Measurements from ENCODE around the gene GUCY1B1.

Gene GUCY1B1

DNA sequence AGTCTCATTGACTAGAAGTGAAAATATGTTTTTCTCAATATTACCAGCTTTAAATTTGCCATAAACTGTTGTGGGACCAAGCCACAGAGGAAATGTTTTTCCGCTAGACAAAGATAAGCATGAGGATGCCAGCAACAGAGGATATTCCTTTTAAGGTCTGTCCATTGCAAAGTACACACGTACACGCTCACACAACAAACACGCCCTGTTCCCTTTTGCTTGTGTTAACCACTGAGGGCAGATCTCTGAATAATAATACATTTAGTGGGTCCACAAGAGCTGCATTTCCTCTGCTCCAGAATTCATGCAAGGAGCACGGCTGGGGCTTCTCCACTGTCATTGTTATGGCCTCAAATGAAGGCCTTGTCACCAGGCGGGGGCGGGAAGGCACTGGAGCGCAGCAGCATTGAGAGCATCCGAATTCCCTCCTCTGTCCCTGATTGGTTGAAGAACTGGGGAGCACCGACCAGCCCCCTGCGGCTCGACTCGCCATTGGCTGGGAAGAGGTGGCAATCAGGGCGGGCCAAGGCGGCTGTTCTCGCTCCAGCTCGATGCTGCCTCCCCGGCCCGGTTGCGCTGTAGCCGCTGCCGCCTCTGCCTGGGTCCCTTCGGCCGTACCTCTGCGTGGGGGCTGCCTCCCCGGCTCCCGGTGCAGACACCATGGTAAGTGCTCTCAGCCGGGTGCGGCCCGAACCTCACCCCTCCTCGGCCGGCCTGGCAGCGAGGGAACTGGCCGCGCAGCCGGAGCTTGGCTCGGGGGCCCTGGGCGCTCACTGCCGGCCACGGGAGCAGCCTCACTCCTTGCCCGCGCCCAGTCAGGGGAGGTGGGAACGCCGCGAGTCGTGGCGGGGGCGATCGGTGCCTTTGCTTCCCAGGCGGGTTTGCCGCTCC, at the start of gene GUCY1B1:
Gene GUCY1B1, plus strand, starts transcription at position 541 of the 891 bp plus-strand sequence. Its CDS starts 120 bp downstream, at position 661.
- DNase-seq: peak; percentile 70 to 97 (median 94)

GRCh38 chr4:155709918-155710317, 48.9 kb upstream of the GUCY1B1 start:
- no peak for DNase-seq

DNA sequence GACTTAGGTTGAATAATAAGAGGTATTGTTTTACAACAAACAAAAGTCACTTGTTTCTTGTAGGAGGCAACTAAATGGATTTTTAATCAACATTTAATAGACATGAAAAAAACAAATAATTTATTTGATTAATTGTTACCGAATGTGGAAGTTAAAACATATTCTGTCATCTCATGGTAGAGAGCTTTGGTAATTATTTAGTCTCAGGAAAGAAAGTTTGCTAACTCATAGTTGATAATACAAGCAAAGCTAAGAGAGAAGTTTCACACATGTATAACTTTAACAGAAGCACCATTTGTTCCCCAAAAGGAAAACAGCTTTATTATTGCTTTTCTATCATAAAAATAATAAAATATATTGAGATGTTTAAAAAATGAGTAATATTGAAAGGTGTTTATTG, 47.3 kb upstream of the GUCY1B1 start:
- no peak for DNase-seq

DNA sequence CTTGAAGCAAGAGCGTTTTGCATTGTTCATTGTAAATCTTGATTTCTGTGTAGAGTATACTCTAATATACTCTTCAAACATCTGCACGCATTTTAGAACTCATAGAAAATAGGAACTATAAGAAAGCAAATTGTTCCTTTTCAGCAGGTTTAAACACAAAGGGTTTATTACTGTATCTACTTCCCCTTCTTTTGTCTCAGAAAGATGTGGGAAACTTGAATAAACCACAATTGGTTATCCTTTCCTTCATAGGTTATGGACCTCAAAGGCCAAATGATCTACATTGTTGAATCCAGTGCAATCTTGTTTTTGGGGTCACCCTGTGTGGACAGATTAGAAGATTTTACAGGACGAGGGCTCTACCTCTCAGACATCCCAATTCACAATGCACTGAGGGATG, 46.0 kb upstream of the GUCY1B1 start:
- DNase-seq: no peak

GRCh38 chr4:155713911-155714310, 44.9 kb upstream of the GUCY1B1 start:
- no peak for DNase-seq

DNA sequence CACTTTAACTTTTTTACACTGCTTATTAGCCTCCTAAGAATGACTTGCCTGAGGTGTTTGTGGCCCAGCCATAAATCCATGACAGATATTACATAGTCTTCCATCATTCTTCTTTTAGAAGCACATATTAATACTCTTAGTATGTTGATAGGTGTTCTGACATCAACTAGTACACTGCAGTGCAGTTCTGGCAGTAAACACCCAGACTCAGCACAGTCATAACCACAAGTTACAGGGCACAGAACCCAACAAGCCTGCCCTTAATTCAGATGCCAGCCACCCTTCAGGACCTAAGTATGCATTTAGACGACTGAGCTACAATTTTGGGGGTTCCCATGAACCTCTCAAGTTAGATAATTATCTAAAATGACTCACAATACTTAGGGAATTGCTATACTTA, 36.5 kb upstream of the GUCY1B1 start:
- DNase-seq: no peak

DNA sequence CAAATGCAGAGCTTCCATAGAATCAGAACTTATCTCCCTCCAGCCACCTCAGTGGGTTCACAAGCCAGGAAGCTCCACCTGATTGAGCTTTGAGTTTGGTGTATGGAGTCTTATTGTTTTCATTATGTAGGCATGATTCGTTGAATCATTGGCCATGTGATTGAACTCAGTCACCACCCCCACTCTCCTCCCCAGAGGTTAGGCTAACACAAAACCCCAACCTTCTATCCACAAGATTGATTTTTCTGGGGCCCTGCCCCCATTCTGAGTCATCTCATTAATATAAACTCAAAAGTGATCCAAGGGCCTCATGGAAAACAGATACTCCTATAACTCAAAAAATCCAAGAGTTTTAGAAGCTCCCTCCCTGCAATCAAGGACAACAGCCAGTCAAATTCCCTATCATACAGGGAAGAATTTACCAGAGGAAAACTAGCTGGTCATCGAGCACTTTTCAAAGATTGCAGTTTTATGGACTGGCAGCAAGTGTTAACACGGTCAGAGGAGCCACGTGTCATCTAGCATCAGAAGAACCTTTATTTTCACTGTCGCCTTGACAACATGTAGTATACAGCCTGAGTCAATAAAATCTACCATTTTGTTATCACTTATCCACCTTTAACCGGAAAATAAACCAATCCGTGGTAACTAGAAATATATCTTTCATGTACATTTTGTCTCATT, 35.9 kb upstream of the GUCY1B1 start:
- DNase-seq: no peak

DNA sequence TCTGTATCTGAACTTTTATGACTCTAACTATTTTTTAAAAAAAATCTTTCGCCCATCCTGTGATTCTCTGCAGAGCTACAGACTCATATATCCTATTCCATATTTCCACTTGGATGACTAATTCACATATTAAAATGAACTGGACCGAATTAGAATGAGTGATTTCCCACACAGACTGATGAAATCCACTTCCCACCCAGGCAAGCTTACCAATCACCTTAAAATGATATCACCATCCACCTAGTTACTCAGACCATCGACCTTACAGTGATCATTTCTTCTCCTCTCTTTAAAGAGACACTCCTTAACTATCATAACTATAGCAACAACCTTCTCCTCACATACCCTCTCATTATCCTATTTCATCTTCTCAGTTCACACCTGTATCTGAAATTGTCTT, 34.1 kb upstream of the GUCY1B1 start:
- DNase-seq: no peak

GRCh38 chr4:155734065-155734464, 24.8 kb upstream of the GUCY1B1 start:
- DNase-seq: peak in 3 of 58 donors; percentile 1 to 2 (median 1)

- DNase-seq: no peak
These were observed 23.9 kb upstream of the GUCY1B1 start for GRCh38 chr4:155734951-155735350.

GRCh38 chr4:155735496-155735895, 23.3 kb upstream of the GUCY1B1 start:
- DNase-seq: peak in 1 of 58 donors; percentile 8

GRCh38 chr4:155738548-155738947, 20.3 kb upstream of the GUCY1B1 start:
- no peak for DNase-seq

DNA sequence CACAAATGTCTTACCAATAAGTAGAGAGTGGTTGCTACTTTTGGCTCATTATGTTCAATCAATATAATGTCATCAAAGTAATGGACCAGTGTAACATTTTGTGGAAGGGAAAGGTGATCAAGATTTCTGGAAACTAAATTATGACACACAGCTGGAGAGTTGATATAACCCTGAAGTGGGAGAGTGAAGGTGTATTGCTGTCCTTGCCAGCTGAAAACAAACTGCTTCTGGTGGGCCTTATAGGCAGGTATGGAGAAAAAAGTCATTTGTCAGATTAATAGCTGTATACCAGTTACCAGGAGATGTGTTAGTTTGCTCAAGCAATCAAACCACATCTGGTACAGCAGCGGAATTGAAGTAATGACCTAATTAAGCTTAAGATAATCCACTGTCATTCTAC, 17.3 kb upstream of the GUCY1B1 start:
- DNase-seq: no peak

DNA sequence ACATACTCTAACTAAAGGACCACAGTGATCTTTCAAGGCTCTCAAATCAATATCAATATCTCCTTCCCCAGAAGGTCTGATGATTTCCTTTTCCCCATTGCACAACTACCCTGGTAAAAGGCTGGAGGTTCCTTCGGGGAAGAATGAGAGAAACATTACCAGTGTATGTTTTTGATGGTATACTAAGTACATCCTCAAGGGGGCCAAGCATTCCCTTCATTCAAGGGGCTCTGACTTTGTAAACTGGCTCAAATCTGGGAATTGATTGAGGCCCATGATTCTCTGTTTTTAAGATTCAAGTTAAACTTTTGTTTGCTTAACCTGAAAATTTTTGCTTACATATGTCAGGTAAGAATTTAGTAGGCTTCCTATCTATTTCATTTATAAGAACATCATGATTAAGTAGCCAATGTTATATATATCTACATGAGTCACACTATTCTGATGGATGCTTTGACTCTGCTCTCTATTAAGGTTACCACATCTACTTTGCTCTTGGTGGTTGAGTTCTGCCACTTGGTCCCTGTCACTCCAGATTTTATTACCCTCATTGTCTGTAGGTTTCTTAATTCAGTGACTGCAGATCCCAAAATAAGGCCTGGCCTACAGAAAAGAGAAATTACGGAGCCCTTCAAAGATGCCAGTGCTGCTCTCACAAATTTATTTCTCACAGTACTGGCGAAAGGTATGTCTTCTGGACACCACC, 16.4 kb upstream of the GUCY1B1 start:
- no peak for DNase-seq

GRCh38 chr4:155745984-155746383, 12.8 kb upstream of the GUCY1B1 start:
- no peak for DNase-seq

- no peak for DNase-seq
These were observed 10.8 kb upstream of the GUCY1B1 start for GRCh38 chr4:155748039-155748438.

DNA sequence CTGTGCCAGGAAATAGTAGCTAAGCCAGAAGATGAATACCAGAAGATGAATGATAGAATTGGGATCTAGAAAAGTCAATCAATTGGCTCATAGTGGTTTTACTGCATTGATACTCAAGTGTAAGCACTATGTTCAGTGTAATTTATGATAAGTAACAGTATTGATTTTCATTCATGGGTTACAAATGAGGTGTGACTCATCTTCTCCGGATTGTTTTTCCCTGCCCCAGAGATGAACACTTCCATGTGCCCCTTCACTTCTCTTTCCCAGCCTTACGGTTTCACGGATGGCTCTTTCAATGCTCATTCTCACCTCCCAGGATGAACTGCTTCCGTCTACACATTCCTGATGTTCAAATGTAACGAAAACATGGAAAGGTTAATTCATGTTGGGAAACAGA, 9.8 kb upstream of the GUCY1B1 start:
- no peak for DNase-seq

DNA sequence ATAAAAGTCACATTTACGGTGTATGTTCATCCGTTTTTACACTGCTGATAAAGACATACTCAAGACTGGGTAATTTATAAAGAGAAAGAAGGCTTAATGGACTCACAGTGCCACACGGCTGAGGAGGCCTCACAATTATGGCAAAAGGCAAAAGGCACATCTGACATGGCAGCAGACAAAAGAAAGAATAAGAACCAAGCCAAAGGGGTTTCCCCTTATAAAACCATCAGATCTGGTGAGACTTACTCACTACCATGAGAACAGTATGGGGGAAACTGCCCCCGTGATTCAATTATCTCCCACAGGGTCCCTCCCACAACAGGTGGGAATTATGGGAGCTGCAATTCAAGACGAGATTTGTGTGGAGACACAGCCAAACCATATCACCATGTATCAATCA, 7.3 kb upstream of the GUCY1B1 start:
- no peak for DNase-seq

GRCh38 chr4:155757745-155758265, 1.0 kb upstream of the GUCY1B1 start:
- no peak for DNase-seq

- DNase-seq: peak in 52 of 58 donors; percentile 9 to 64 (median 30)
These were observed 791 bp downstream of the GUCY1B1 start for GRCh38 chr4:155759372-155760252.

DNA sequence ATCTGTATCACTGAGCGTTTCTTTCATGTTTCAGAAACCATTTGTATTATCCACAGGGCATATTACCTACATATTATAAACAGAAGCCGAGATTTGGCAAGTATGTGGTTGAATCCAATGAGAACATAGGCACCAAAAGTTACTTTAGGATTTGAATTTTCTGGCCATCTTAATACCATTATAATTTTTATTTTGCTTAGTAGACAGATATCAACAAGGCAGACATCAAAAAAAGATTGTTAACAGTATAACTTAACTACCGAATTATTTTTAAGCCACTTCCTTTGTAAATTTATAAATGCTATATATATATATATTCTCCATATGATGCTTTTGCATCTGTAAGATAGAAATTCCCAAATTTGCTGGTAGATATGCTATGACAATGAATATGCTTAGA, 2.2 kb downstream of the GUCY1B1 start:
- no peak for DNase-seq
